GM12878 (cell line): ENCODE data around the gene ISG15. TPM values are rescaled to one million over a fixed set of nuclear protein-coding genes. Genes with fewer than 3 reads are reported as not detected.

Experiments used
- ATAC-seq: fragments of 200-7000 bp; cut with Tn5 transposase; 3 replicates; pipeline ENCODE4 v1.9.1; 2020; ENCODE audit warnings: mild to moderate bottlenecking, moderate library complexity
- BruUV-seq: library from RNA; stranded (reverse); fragments of 400-500 nt; replicated peaks from 2 replicates; lab custom pipeline; 2021; lab: Mats Ljungman, UMichigan
- CTCF ChIA-PET: fragments of 300-600 bp; sonication (Branson Sonifier 250); formaldehyde crosslinking; extraction: SDS; loops from one replicate; lab custom pipeline; 2021; ENCODE audit warnings: inconsistent platforms; lab: Yijun Ruan, JAX
- POLR2A ChIA-PET: fragments of 350-600 bp; formaldehyde crosslinking; extraction: SDS; loops from one replicate; lab custom pipeline; 2021; ENCODE audit warnings: inconsistent platforms; lab: Charles Lee
- RAD21 ChIA-PET: fragments of 300-600 bp; sonication (Branson Sonifier 250); formaldehyde crosslinking; loops from one replicate; lab custom pipeline; 2023; ENCODE audit warnings: antibody characterized with exemption; ENCODE audit not compliant: unreplicated experiment; lab: Charles Lee
- SMC1A ChIA-PET: fragments of 300-600 bp; sonication (Branson Sonifier 250); formaldehyde crosslinking; loops from one replicate; lab custom pipeline; 2023; ENCODE audit not compliant: unreplicated experiment, uncharacterized antibody; lab: Charles Lee
- DNase-seq: peaks from one replicate; pipeline ENCODE4 v3.0.0-alpha.2; 2011; ENCODE audit warnings: low read depth, low spot score
- FAIRE-seq: peaks from 3 replicates; lab custom pipeline; 2011; peaks lifted over from hg19 to GRCh38; lab: Jason Lieb, UNC
- H2AFZ ChIP-seq: 2 replicates; pipeline ENCODE4 v1.6.0; 2011; ENCODE audit warnings: low read depth, low read length, control low read depth; ENCODE audit not compliant: control insufficient read depth
- H3K27ac ChIP-seq: 2 replicates; pipeline ENCODE4 v1.5.1; 2011; ENCODE audit warnings: control low read depth; ENCODE audit not compliant: control insufficient read depth, insufficient read depth
- H3K27me3 ChIP-seq, 2 experiments: replicated peaks in 1 of 2; 2 replicates each; pipeline versions ENCODE4 v1.6.0 to v1.6.1; 2011; ENCODE audit warnings: low read length in 1 of 2; ENCODE audit not compliant: control insufficient read depth in 2 of 2, insufficient read depth in 2 of 2
- H3K36me3 ChIP-seq, 2 experiments: 2 replicates each; pipeline ENCODE4 v1.5.1; 2011; ENCODE audit warnings: low read length in 1 of 2; ENCODE audit not compliant: control insufficient read depth in 2 of 2, insufficient read depth in 2 of 2
- H3K4me1 ChIP-seq: 2 replicates; pipeline ENCODE4 v1.6.1; 2011; ENCODE audit warnings: mild to moderate bottlenecking, low read length, moderate library complexity, mixed read lengths; ENCODE audit not compliant: control insufficient read depth, insufficient read depth
- H3K4me2 ChIP-seq: 2 replicates; pipeline ENCODE4 v1.6.0; 2011; ENCODE audit warnings: control low read depth; ENCODE audit not compliant: control insufficient read depth, insufficient read depth
- H3K4me3 ChIP-seq: fragments of 200-600 bp; sonication (generic); 2 replicates; pipeline ENCODE4 v1.5.1; 2016
- H3K79me2 ChIP-seq: 2 replicates; pipeline ENCODE4 v1.6.0; 2011; ENCODE audit warnings: low read length; ENCODE audit not compliant: control insufficient read depth, insufficient read depth
- H3K9ac ChIP-seq: 2 replicates; pipeline ENCODE4 v1.8.0; 2011; ENCODE audit warnings: low read length, control low read depth, mixed read lengths; ENCODE audit not compliant: control insufficient read depth, insufficient read depth
- H3K9me3 ChIP-seq: replicated peaks from 3 replicates; pipeline ENCODE4 v1.5.1; 2011; ENCODE audit warnings: mild to moderate bottlenecking, low read length; ENCODE audit not compliant: control insufficient read depth, insufficient read depth
- H4K20me1 ChIP-seq: 2 replicates; pipeline ENCODE4 v1.6.0; 2011; ENCODE audit not compliant: control insufficient read depth, insufficient read depth
- ATF2 ChIP-seq: IDR thresholded peaks from 2 replicates; pipeline ENCODE4 v1.6.1; 2012; ENCODE audit warnings: low read length, inconsistent platforms
- BCLAF1 ChIP-seq: fragments of 450-650 bp; IDR thresholded peaks from 2 replicates; pipeline ENCODE4 v1.6.1; 2017; ENCODE audit warnings: antibody characterized with exemption, mild to moderate bottlenecking, moderate library complexity
- CEBPZ ChIP-seq: fragments of 150-350 bp; IDR thresholded peaks from 2 replicates; pipeline ENCODE4 v1.6.1; 2016; ENCODE audit warnings: low read depth, low read length
- KLF5 ChIP-seq: fragments of 450-650 bp; IDR thresholded peaks from 2 replicates; pipeline ENCODE4 v1.6.1; 2014; ENCODE audit warnings: mild to moderate bottlenecking; ENCODE audit not compliant: partially characterized antibody
- NFYA ChIP-seq: IDR thresholded peaks from 2 replicates; pipeline ENCODE4 v1.6.1; 2011; ENCODE audit warnings: low read depth, mild to moderate bottlenecking, low read length, improper control_type of control experiment, borderline replicate concordance
- REST ChIP-seq: IDR thresholded peaks from 2 replicates; pipeline ENCODE4 v1.6.1; 2012; ENCODE audit warnings: mild to moderate bottlenecking, low read depth, low read length
- SKIL ChIP-seq: fragments of 450-650 bp; IDR thresholded peaks from 2 replicates; pipeline ENCODE4 v1.6.1; 2017; ENCODE audit warnings: mild to moderate bottlenecking, low read depth, inconsistent platforms; ENCODE audit not compliant: poor library complexity, severe bottlenecking
- SREBF2 ChIP-seq: IDR thresholded peaks from 2 replicates; pipeline ENCODE4 v1.6.1; 2012; ENCODE audit warnings: mild to moderate bottlenecking, low read length
- TCF12 ChIP-seq: IDR thresholded peaks from 2 replicates; pipeline ENCODE4 v1.6.1; 2011; ENCODE audit warnings: low read depth, mild to moderate bottlenecking, low read length
- ZNF207 ChIP-seq: fragments of 450-650 bp; IDR thresholded peaks from 2 replicates; pipeline ENCODE4 v1.6.1; 2014; ENCODE audit warnings: antibody characterized with exemption, mild to moderate bottlenecking, borderline replicate concordance
- ZNF217 ChIP-seq: fragments of 450-650 bp; IDR thresholded peaks from 2 replicates; pipeline ENCODE4 v1.6.1; 2017; ENCODE audit warnings: antibody characterized with exemption, mild to moderate bottlenecking
- WGBS: methylation state at CpG from one replicate; pipeline ENCODE4 v1.1.6; 2016; ENCODE audit warnings: low lambda C conversion rate; ENCODE audit not compliant: insufficient replicate concordance, insufficient coverage; ENCODE audit errors: missing lambda C conversion rate; 5-methylcytosine and 5-hydroxymethylcytosine counted together
- in situ Hi-C: fragments of 300-500 bp; cut with MboI; formaldehyde crosslinking; loops from 9 replicates; pipeline ENCODE4 v1.14.3; 2018; ENCODE audit warnings: mixed read lengths
- intact Hi-C: fragments of 100-400 bp; cut with micrococcal nuclease; formaldehyde crosslinking; loops from one replicate; pipeline ENCODE4 v1.14.2; 2022; ENCODE audit not compliant: unreplicated experiment
- polyA plus RNA-seq, 11 experiments: library from polyadenylated mRNA; depleted of rRNA in 4 of 11; unstranded in 6 of 11; stranded (reverse) in 5 of 11; fragments of >200 nt; fragmentation: Nextera tagmentation in 4 of 11; fragmentation: Illumina TruSeq in 1 of 11; extraction: Ambion mirVana in 4 of 11; extraction: Trizol in 1 of 11; gene quantifications; 1 replicate in 1 of 11; 2 replicates in 10 of 11; pipeline versions ENCODE4 v1.2.1 to v1.2.3, GENCODE V29; 2011 to 2016; ENCODE audit warnings: inconsistent platforms in 2 of 11, missing spikeins in 2 of 11, low read depth in 1 of 11
- total RNA-seq, 4 experiments: library from RNA; depleted of rRNA in 3 of 4; stranded (reverse); fragments of >200 nt in 3 of 4; fragmentation: Illumina TruSeq in 1 of 4; extraction: Trizol in 1 of 4; gene quantifications; 2 replicates each; pipeline versions ENCODE4 v1.2.1 to v1.2.3, GENCODE V29; 2013 to 2021

Gene ISG15
- total and polyA plus RNA-seq, 10 of the 15 experiments (the other 5 are each of a cell fraction or from before 2014, with no cell fraction given), result 7.8 to 384 (median 274) TPM

GRCh38 chr1:1043411-1043810, 30.1 kb downstream of the ISG15 start:
- BruUV-seq, result no TSS peak
- Histone ChIP-seq H3K9me3 (no peaks in the 10 kb centered on the region), H3K4me3 (no peak overlapping the region), H3K9ac (no peak overlapping the region), H3K4me2 (no peak overlapping the region), H3K36me3 (peaks cover 0 to 20% of the 10 kb centered on the region in 2 experiments; a peak in 3 of 4 replicates), H3K27me3 (no peaks in the 10 kb centered on the region), H2AFZ (no peak overlapping the region), H3K4me1 (peaks cover 19% of the 10 kb centered on the region), H3K79me2 (no peaks in the 10 kb centered on the region), H3K27ac (no peak overlapping the region), H4K20me1 (no peaks in the 10 kb centered on the region)
- TF ChIP-seq BCLAF1 (no peak), ZNF207 (no peak), NFYA (no peak), TCF12 (no peak), ZNF217 (no peak), CEBPZ (no peak), KLF5 (no peak), SKIL (no peak), REST (no peak), SREBF2 (no peak), ATF2 (no peak)
- intact Hi-C loops, result no loop called here
- POLR2A ChIA-PET, result no interaction called here
- in situ Hi-C loops, result no loop called here
- FAIRE-seq (no peak), ATAC-seq (no peak), DNase-seq (no peak)
- RAD21 ChIA-PET, result no interaction called here
- SMC1A ChIA-PET, result no interaction called here
- 93% methylated on average over 17 of the region's 27 CpGs for WGBS
- CTCF ChIA-PET, result no interaction called here
